ENCODE data around the gene TSKS.

TSKS gene

GRCh38 chr19:49690656-49691242 is 72.4 kb downstream of the TSKS start, which contains the start of gene CPT1C:
Gene CPT1C, plus strand, starts transcription at chr19:49691116. Its CDS starts 1,137 bp downstream, at chr19:49692253.
- peak; percentile 73 for DNase-seq (ENCODE audit: low spot score)
- in situ Hi-C loops (cut with MboI; ENCODE audit: low sequenced_read_pairs, unreplicated experiment) = no loop called here

DNA sequence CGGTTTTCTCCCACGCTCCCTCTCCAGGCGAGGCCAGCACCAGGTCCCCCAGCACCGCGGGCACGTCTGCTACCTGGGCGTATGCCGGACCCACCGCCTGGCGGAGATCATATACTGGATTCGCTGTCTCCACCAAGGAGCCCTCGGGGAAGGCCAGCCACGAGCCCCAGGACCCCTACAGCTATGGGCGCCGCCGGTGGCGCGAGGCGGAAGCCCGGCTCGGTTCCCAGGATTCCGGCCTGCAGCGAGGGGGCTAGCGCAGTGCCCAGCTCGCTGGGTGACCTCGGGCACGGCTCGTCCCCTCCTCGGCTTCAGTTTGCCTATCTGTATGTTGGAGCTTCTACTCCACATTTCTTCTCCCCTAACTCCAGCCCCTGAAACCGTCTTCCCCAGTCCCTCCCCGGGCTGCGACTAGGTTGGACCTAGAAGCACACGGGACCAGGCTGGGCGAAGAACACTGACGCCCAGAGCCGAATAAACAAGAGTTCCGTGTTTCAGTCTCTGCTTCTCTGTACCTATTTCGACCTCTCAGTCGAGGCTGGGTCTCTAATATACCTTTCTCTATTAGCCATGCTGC is 72.9 kb downstream of the TSKS start:
- DNase-seq (ENCODE audit: low spot score) = no peak
- in situ Hi-C loops (cut with MboI; ENCODE audit: low sequenced_read_pairs, unreplicated experiment) = no loop called here
- TF ChIP-seq, protein P1, sequence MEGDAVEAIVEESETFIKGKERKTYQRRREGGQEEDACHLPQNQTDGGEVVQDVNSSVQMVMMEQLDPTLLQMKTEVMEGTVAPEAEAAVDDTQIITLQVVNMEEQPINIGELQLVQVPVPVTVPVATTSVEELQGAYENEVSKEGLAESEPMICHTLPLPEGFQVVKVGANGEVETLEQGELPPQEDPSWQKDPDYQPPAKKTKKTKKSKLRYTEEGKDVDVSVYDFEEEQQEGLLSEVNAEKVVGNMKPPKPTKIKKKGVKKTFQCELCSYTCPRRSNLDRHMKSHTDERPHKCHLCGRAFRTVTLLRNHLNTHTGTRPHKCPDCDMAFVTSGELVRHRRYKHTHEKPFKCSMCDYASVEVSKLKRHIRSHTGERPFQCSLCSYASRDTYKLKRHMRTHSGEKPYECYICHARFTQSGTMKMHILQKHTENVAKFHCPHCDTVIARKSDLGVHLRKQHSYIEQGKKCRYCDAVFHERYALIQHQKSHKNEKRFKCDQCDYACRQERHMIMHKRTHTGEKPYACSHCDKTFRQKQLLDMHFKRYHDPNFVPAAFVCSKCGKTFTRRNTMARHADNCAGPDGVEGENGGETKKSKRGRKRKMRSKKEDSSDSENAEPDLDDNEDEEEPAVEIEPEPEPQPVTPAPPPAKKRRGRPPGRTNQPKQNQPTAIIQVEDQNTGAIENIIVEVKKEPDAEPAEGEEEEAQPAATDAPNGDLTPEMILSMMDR (IDR thresholded peaks at IDR 0.05; ENCODE audit: borderline replicate concordance, control extremely low read depth, extremely low read depth, insufficient read depth, missing control alignments) = no peak

More at GRCh38 chr19:49690656-49691242, 72.4 kb downstream of the TSKS start, which contains the start of gene CPT1C:
- TF ChIP-seq, protein P1 (IDR thresholded peaks at IDR 0.05; ENCODE audit: borderline replicate concordance, control extremely low read depth, extremely low read depth, insufficient read depth, missing control alignments) = no peak
